Esophagus muscularis mucosa (tissue), 4 donors: ENCODE data around the gene GPR132. TPM values are rescaled to one million over a fixed set of nuclear protein-coding genes. Genes with fewer than 3 reads are reported as not detected.

Source experiments
- DNase-seq: peaks from one replicate; pipeline ENCODE4 v3.0.0-alpha.2; 2017; ENCODE audit errors: extremely low spot score
- H3K27ac ChIP-seq, 4 donors: fragments of 200-600 bp; sonication (generic); replicated peaks in 1 of 4; 1 replicate in 3 of 4; 2 replicates in 1 of 4; pipeline ENCODE4 v1.5.1; 2016 to 2019; ENCODE audit warnings: mild to moderate bottlenecking in 1 of 4
- H3K27me3 ChIP-seq, 4 donors: fragments of 200-600 bp; sonication (generic); one replicate each; pipeline versions ENCODE4 v1.5.1 to v1.6.0; 2016 to 2019
- H3K36me3 ChIP-seq, 4 donors: fragments of 200-600 bp; sonication (generic); one replicate each; pipeline ENCODE4 v1.5.1; 2016 to 2019
- H3K4me1 ChIP-seq, 4 donors: fragments of 200-600 bp; sonication (generic); one replicate each; pipeline ENCODE4 v1.5.1; 2016 to 2019
- H3K4me3 ChIP-seq, 4 donors: fragments of 200-600 bp; sonication (generic); 1 replicate in 2 of 4; 2 replicates in 2 of 4; pipeline ENCODE4 v1.5.1; 2016 to 2019; ENCODE audit warnings: mild to moderate bottlenecking in 4 of 4, moderate library complexity in 1 of 4
- H3K9me3 ChIP-seq, 4 donors: fragments of 200-600 bp; sonication (generic); 1 replicate in 3 of 4; 2 replicates in 1 of 4; pipeline ENCODE4 v1.5.1; 2016 to 2019
- EP300 ChIP-seq: sonication (generic); formaldehyde crosslinking; IDR thresholded peaks from one replicate; pipeline ENCODE4 v1.6.1; 2017; ENCODE audit warnings: antibody characterized with exemption
- POLR2A ChIP-seq: fragments of 450-650 bp; IDR thresholded peaks from one replicate; pipeline ENCODE4 v1.6.1; 2017; ENCODE audit warnings: antibody characterized with exemption, moderate library complexity, mild to moderate bottlenecking, low read depth
- POLR2AphosphoS5 ChIP-seq, 2 donors: sonication (generic); formaldehyde crosslinking; IDR thresholded peaks; one replicate each; pipeline ENCODE4 v1.6.1; 2017; ENCODE audit warnings: antibody characterized with exemption in 2 of 2
- WGBS: methylation state at CpG from one replicate; pipeline ENCODE4 v1.1.5; 2018; 5-methylcytosine and 5-hydroxymethylcytosine counted together
- intact Hi-C: fragments of 100-400 bp; cut with DNase I; formaldehyde crosslinking; loops from one replicate; pipeline ENCODE4 v1.15.1; 2023
- total RNA-seq, 4 donors: library from RNA; depleted of rRNA; stranded (reverse); fragments of >200 nt; gene quantifications; one replicate each; pipeline versions ENCODE4 v1.1.0 to v1.2.1, GENCODE V29; 2016
- TF ChIP-seq, protein P1 (sequence below), 3 experiments: fragments of 200-600 bp in 2 of 3; fragments of 450-650 bp in 1 of 3; sonication (generic) in 2 of 3; IDR thresholded peaks; one replicate each; pipeline ENCODE4 v1.5.1; 2017 to 2019; ENCODE audit warnings: antibody characterized with exemption in 3 of 3, mild to moderate bottlenecking in 2 of 3, moderate library complexity in 1 of 3

GPR132 gene
- total RNA-seq, 4 donors from 2014 or later, result 1.2 to 8.0 (median 2.1) TPM

DNA sequence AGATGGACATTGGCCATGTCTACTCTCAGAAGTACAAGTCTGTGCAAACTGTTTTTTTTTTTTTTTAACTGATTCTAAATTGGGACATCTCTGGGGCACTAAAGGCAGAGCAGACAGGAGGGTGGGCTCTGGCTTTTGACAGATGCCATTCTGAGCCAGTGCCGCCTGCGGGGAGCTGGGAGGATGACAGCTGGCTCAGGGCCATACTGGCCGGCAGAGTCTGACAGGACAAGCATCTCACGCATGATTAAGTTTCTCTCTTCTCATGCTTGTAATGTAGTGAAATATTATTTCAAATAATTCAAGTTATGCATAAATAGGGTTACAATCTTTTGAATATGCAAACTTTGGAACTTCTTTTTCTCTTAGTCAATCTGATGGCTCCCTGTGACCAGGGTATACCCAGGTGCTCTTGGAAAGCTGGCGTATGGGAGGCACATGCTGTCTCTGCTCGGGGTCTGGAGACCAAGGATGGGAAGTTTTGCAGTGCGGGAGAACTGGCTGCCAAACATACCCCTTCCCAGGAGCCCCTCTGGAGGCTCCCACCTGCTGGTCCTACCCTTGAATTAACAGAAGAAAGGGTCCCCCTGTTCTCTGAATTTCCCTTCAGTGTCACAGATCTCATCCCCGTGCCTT, 52.0 kb downstream of the GPR132 start:
- H3K9me3 ChIP-seq, result no peaks in the 10 kb centered on the region
- H3K27ac ChIP-seq, result no peak overlapping the region
- TF ChIP-seq EP300 (no peak), POLR2AphosphoS5 (IDR thresholded peaks at IDR 0.05) (no peak)
- TF ChIP-seq, protein P1, sequence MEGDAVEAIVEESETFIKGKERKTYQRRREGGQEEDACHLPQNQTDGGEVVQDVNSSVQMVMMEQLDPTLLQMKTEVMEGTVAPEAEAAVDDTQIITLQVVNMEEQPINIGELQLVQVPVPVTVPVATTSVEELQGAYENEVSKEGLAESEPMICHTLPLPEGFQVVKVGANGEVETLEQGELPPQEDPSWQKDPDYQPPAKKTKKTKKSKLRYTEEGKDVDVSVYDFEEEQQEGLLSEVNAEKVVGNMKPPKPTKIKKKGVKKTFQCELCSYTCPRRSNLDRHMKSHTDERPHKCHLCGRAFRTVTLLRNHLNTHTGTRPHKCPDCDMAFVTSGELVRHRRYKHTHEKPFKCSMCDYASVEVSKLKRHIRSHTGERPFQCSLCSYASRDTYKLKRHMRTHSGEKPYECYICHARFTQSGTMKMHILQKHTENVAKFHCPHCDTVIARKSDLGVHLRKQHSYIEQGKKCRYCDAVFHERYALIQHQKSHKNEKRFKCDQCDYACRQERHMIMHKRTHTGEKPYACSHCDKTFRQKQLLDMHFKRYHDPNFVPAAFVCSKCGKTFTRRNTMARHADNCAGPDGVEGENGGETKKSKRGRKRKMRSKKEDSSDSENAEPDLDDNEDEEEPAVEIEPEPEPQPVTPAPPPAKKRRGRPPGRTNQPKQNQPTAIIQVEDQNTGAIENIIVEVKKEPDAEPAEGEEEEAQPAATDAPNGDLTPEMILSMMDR (IDR thresholded peaks at IDR 0.05), result peak in 1 of 3 experiments; percentile 4
- no peak for DNase-seq
- H3K4me3 ChIP-seq, result no peak overlapping the region
- H3K4me1 ChIP-seq, result peaks cover 5 to 26% (median 21%) of the 10 kb centered on the region in 4 donors
- 49% methylated on average over 8 of the region's 8 CpGs for WGBS
- H3K36me3 ChIP-seq, result peaks cover 10 to 36% (median 24%) of the 10 kb centered on the region in 4 donors
- no peaks in the 10 kb centered on the region for H3K27me3 ChIP-seq
- intact Hi-C loops, result no loop called here

DNA sequence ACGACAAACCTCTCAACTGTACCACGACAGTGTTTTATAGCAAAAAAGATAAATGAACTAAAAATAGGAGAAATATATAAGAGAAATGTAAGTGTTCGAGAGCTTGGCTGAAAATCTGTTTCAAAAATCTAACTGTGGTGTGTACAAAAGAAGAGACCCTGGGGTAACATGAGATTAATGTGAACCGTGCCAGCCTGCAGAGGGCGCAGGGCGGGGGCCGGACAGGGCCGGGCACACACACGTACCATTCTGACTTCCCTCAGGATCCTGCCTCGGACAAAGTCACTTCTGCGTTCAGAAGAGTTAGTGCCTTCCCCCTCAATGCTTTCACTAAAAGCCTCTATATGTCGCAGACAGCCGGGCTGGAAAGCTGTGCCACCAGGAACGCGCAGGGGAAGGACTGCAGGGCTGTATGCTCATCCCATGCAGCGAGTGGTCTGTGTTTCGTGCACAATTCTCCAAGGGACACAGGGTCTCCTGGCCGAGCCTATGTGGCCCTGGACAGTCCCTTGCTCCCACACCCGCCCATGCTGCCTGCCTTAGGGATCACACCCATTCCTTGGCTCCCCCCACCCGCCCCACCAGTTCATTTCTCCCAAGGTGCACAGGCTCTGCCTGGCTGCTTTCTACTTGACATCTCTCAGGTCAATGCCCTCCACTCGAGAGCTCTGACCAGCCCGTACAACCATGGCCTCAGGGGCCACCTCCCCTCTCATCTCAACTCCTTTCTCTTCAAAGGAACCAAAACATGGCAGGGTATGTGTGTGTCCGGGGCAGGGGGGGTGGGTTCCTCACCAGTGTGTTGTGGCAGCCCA, 52.9 kb downstream of the GPR132 start:
- no peak overlapping the region for H3K4me3 ChIP-seq
- H3K4me1 ChIP-seq, result peaks cover 5 to 23% (median 20%) of the 10 kb centered on the region in 4 donors
- TF ChIP-seq, protein P1 (IDR thresholded peaks at IDR 0.05), result peak; percentile 31 to 53 (median 45)
- no peak for TF ChIP-seq POLR2AphosphoS5 (IDR thresholded peaks at IDR 0.05)
- WGBS, result 54% methylated on average over 13 of the region's 23 CpGs
- DNase-seq, result no peak
- peaks cover 10 to 45% (median 29%) of the 10 kb centered on the region in 4 donors for H3K36me3 ChIP-seq
- intact Hi-C loops, result no loop called here
- H3K9me3 ChIP-seq, result no peaks in the 10 kb centered on the region
- H3K27ac ChIP-seq, result no peak overlapping the region
- H3K27me3 ChIP-seq, result no peaks in the 10 kb centered on the region

DNA sequence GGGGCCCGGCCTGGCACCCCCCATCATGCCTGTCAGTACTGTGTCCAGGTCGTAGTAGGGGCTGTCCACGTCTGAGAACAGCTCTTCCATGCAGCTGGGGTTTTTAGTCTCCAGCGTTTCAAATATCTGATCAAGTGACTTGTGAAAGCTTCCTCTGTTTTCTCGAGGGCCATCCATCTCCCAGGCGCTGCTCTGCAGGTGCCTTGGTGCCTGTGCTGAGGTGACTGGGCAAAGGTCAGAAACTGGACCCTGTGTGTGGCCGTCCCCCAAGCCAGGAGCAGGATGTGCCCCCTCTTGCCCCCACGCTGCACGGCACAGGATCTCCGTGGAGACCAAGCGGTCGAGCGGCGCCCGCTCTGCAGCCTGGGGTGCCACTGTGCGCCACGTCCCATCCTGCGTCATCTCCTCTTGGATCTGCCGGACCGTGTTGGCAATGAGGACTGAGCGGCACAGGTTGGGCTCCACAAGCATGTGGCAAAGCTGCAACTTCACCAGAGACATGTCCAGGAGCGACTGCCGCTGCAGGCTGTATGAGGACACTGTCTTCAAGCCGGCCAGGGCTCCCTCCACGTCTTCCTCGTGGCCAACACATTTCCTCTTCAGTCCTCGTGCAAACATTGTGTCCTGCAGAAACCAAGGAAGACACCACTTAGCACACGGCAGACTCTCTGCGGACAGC, 53.8 kb downstream of the GPR132 start:
- Histone ChIP-seq H3K27ac (no peak overlapping the region), H3K36me3 (peaks cover 10 to 51% (median 33%) of the 10 kb centered on the region in 4 donors), H3K9me3 (no peaks in the 10 kb centered on the region), H3K4me3 (no peak overlapping the region), H3K27me3 (no peaks in the 10 kb centered on the region), H3K4me1 (peaks cover 5 to 23% (median 20%) of the 10 kb centered on the region in 4 donors)
- intact Hi-C loops, result no loop called here
- WGBS, result 86% methylated on average over 28 of the region's 29 CpGs
- TF ChIP-seq POLR2AphosphoS5 (IDR thresholded peaks at IDR 0.05) (no peak), EP300 (no peak), POLR2A (no peak)
- TF ChIP-seq, protein P1 (IDR thresholded peaks at IDR 0.05), result no peak
- no peak for DNase-seq

DNA sequence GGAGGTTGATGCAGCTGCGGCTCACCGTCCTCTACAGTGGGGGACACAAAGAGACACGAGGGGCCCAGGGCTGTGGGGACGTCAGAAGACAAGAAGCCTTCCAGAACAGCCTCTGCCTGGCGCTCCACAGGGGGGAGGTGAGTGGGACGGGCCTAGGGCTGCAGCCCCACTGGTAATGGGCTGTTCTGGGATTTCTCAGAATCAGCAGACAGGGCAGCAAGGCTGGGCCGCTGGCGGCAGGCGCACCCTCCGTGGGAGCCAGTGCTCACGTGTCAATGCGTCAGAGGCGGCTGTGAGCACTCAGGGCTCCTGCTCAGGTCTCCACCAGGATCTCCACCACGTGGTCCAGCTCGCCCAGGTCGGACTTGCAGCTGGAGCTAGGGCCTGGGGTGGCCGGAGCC, 54.3 kb downstream of the GPR132 start:
- no peaks in the 10 kb centered on the region for H3K27me3 ChIP-seq
- intact Hi-C loops, result no loop called here
- no peak overlapping the region for H3K4me3 ChIP-seq
- no peak for DNase-seq
- H3K4me1 ChIP-seq, result peaks cover 5 to 23% (median 20%) of the 10 kb centered on the region in 4 donors
- TF ChIP-seq POLR2A, result no peak
- TF ChIP-seq POLR2AphosphoS5 (IDR thresholded peaks at IDR 0.05), result no peak
- TF ChIP-seq, protein P1 (IDR thresholded peaks at IDR 0.05), result no peak
- no peak for TF ChIP-seq EP300
- 63% methylated on average over 6 of the region's 17 CpGs for WGBS
- no peak overlapping the region for H3K27ac ChIP-seq
- H3K9me3 ChIP-seq, result no peaks in the 10 kb centered on the region
- peaks cover 10 to 51% (median 33%) of the 10 kb centered on the region in 4 donors for H3K36me3 ChIP-seq
